Measurements from ENCODE around the gene DNAJB13. TPM values are rescaled to one million over a fixed set of nuclear protein-coding genes. Genes with fewer than 3 reads are reported as not detected.
"Not testable (repeated sequence)": the region's sequence is repeated elsewhere in the genome, so short reads cannot be mapped to it uniquely, and the experiment has no call there.

Gene DNAJB13
- polyA plus RNA-seq, 2 donors: not detected

GRCh38 chr11:73931039-73931645, 19.7 kb upstream of the DNAJB13 start:
- Histone ChIP-seq H3K36me3 (ENCODE audit: control insufficient read depth in 2 of 2, insufficient read depth in 2 of 2, low read length in 1 of 2) (peaks cover 10 to 13% of the 10 kb centered on the region in 2 donors), H3K9me3 (ENCODE audit: control insufficient read depth in 2 of 2, insufficient read depth in 1 of 2, low read depth in 1 of 2, low read length in 1 of 2) (no peaks in the 10 kb centered on the region), H3K27me3 (ENCODE audit: control insufficient read depth in 1 of 2, insufficient read depth in 2 of 2, low read length in 2 of 2) (no peaks in the 10 kb centered on the region), H3K4me1 (ENCODE audit: control insufficient read depth in 2 of 2, insufficient read depth in 2 of 2, low read length in 1 of 2) (no peaks in the 10 kb centered on the region), H3K4me3 (ENCODE audit: low read depth in 1 of 2, low read length in 2 of 2) (no peak overlapping the region), H3K27ac (ENCODE audit: low read depth in 2 of 2, low read length in 1 of 2) (no peak overlapping the region)
- WGBS, 2 donors: 62 to 65% methylated on average over 7 of the region's 7 CpGs

GRCh38 chr11:73931951-73932350, 18.9 kb upstream of the DNAJB13 start:
- WGBS, 2 donors: 94 to 95% methylated on average over 6 of the region's 6 CpGs
- H3K27ac ChIP-seq (ENCODE audit: low read depth in 2 of 2, low read length in 1 of 2): no peak overlapping the region
- no peaks in the 10 kb centered on the region for H3K27me3 ChIP-seq (ENCODE audit: control insufficient read depth in 1 of 2, insufficient read depth in 2 of 2, low read length in 2 of 2)
- no peaks in the 10 kb centered on the region for H3K4me1 ChIP-seq (ENCODE audit: control insufficient read depth in 2 of 2, insufficient read depth in 2 of 2, low read length in 1 of 2)
- peaks cover 10 to 13% of the 10 kb centered on the region in 2 donors for H3K36me3 ChIP-seq (ENCODE audit: control insufficient read depth in 2 of 2, insufficient read depth in 2 of 2, low read length in 1 of 2)
- no peak overlapping the region for H3K4me3 ChIP-seq (ENCODE audit: low read depth in 1 of 2, low read length in 2 of 2)
- no peaks in the 10 kb centered on the region for H3K9me3 ChIP-seq (ENCODE audit: control insufficient read depth in 2 of 2, insufficient read depth in 1 of 2, low read depth in 1 of 2, low read length in 1 of 2)

- peaks cover 5% of the 10 kb centered on the region in 2 donors for H3K36me3 ChIP-seq (ENCODE audit: control insufficient read depth in 2 of 2, insufficient read depth in 2 of 2, low read length in 1 of 2)
- no peaks in the 10 kb centered on the region for H3K4me1 ChIP-seq (ENCODE audit: control insufficient read depth in 2 of 2, insufficient read depth in 2 of 2, low read length in 1 of 2)
- no peaks in the 10 kb centered on the region for H3K27me3 ChIP-seq (ENCODE audit: control insufficient read depth in 1 of 2, insufficient read depth in 2 of 2, low read length in 2 of 2)
- H3K4me3 ChIP-seq (ENCODE audit: low read depth in 1 of 2, low read length in 2 of 2): no peak overlapping the region
- no peak overlapping the region for H3K27ac ChIP-seq (ENCODE audit: low read depth in 2 of 2, low read length in 1 of 2)
- WGBS, 2 donors: 89 to 91% methylated on average over 7 of the region's 7 CpGs
- H3K9me3 ChIP-seq (ENCODE audit: control insufficient read depth in 2 of 2, insufficient read depth in 1 of 2, low read depth in 1 of 2, low read length in 1 of 2): no peaks in the 10 kb centered on the region
Measured at GRCh38 chr11:73932781-73933180, 18.0 kb upstream of the DNAJB13 start.

- WGBS, 2 donors: 94 to 98% methylated on average over 10 to 17 of the region's 25 CpGs
Measured at GRCh38 chr11:73936047-73936446, 14.8 kb upstream of the DNAJB13 start.

GRCh38 chr11:73939096-73939495, 11.7 kb upstream of the DNAJB13 start:
- 58 to 61% methylated on average over 4 of the region's 4 CpGs for WGBS, 2 donors
- no peak overlapping the region for H3K27ac ChIP-seq (ENCODE audit: low read depth in 2 of 2, low read length in 1 of 2)
- no peak overlapping the region for H3K4me3 ChIP-seq (ENCODE audit: low read depth in 1 of 2, low read length in 2 of 2)
- no peaks in the 10 kb centered on the region for H3K4me1 ChIP-seq (ENCODE audit: control insufficient read depth in 2 of 2, insufficient read depth in 2 of 2, low read length in 1 of 2)
- no peaks in the 10 kb centered on the region for H3K9me3 ChIP-seq (ENCODE audit: control insufficient read depth in 2 of 2, insufficient read depth in 1 of 2, low read depth in 1 of 2, low read length in 1 of 2)
- H3K27me3 ChIP-seq (ENCODE audit: control insufficient read depth in 1 of 2, insufficient read depth in 2 of 2, low read length in 2 of 2): no peaks in the 10 kb centered on the region
- H3K36me3 ChIP-seq (ENCODE audit: control insufficient read depth in 2 of 2, insufficient read depth in 2 of 2, low read length in 1 of 2): no peaks in the 10 kb centered on the region

More at GRCh38 chr11:73936047-73936446, 14.8 kb upstream of the DNAJB13 start:
- H3K27me3 ChIP-seq (ENCODE audit: control insufficient read depth in 1 of 2, insufficient read depth in 2 of 2, low read length in 2 of 2); H3K4me3 ChIP-seq (ENCODE audit: low read depth in 1 of 2, low read length in 2 of 2); H3K36me3 ChIP-seq (ENCODE audit: control insufficient read depth in 2 of 2, insufficient read depth in 2 of 2, low read length in 1 of 2); H3K27ac ChIP-seq (ENCODE audit: low read depth in 2 of 2, low read length in 1 of 2); H3K4me1 ChIP-seq (ENCODE audit: control insufficient read depth in 2 of 2, insufficient read depth in 2 of 2, low read length in 1 of 2); H3K9me3 ChIP-seq (ENCODE audit: control insufficient read depth in 2 of 2, insufficient read depth in 1 of 2, low read depth in 1 of 2, low read length in 1 of 2): not testable (repeated sequence)

GRCh38 chr11:73940801-73941570, 9.8 kb upstream of the DNAJB13 start:
- no peaks in the 10 kb centered on the region for H3K9me3 ChIP-seq (ENCODE audit: control insufficient read depth in 2 of 2, insufficient read depth in 1 of 2, low read depth in 1 of 2, low read length in 1 of 2)
- H3K36me3 ChIP-seq (ENCODE audit: control insufficient read depth in 2 of 2, insufficient read depth in 2 of 2, low read length in 1 of 2): no peaks in the 10 kb centered on the region
- no peaks in the 10 kb centered on the region for H3K4me1 ChIP-seq (ENCODE audit: control insufficient read depth in 2 of 2, insufficient read depth in 2 of 2, low read length in 1 of 2)
- no peak overlapping the region for H3K27ac ChIP-seq (ENCODE audit: low read depth in 2 of 2, low read length in 1 of 2)
- H3K4me3 ChIP-seq (ENCODE audit: low read depth in 1 of 2, low read length in 2 of 2): no peak overlapping the region
- H3K27me3 ChIP-seq (ENCODE audit: control insufficient read depth in 1 of 2, insufficient read depth in 2 of 2, low read length in 2 of 2): no peaks in the 10 kb centered on the region
- 90 to 93% methylated on average over 9 of the region's 9 CpGs for WGBS, 2 donors

GRCh38 chr11:73942010-73942409, 8.8 kb upstream of the DNAJB13 start:
- Histone ChIP-seq H3K27me3 (ENCODE audit: control insufficient read depth in 1 of 2, insufficient read depth in 2 of 2, low read length in 2 of 2) (no peaks in the 10 kb centered on the region), H3K27ac (ENCODE audit: low read depth in 2 of 2, low read length in 1 of 2) (no peak overlapping the region), H3K4me1 (ENCODE audit: control insufficient read depth in 2 of 2, insufficient read depth in 2 of 2, low read length in 1 of 2) (no peaks in the 10 kb centered on the region), H3K36me3 (ENCODE audit: control insufficient read depth in 2 of 2, insufficient read depth in 2 of 2, low read length in 1 of 2) (no peaks in the 10 kb centered on the region), H3K4me3 (ENCODE audit: low read depth in 1 of 2, low read length in 2 of 2) (no peak overlapping the region), H3K9me3 (ENCODE audit: control insufficient read depth in 2 of 2, insufficient read depth in 1 of 2, low read depth in 1 of 2, low read length in 1 of 2) (no peaks in the 10 kb centered on the region)
- WGBS, 2 donors: 55 to 66% methylated on average over 1 of the region's 1 CpG

GRCh38 chr11:73944085-73944484, 6.7 kb upstream of the DNAJB13 start:
- Histone ChIP-seq H3K4me1 (ENCODE audit: control insufficient read depth in 2 of 2, insufficient read depth in 2 of 2, low read length in 1 of 2) (no peaks in the 10 kb centered on the region), H3K36me3 (ENCODE audit: control insufficient read depth in 2 of 2, insufficient read depth in 2 of 2, low read length in 1 of 2) (no peaks in the 10 kb centered on the region), H3K27me3 (ENCODE audit: control insufficient read depth in 1 of 2, insufficient read depth in 2 of 2, low read length in 2 of 2) (no peaks in the 10 kb centered on the region), H3K9me3 (ENCODE audit: control insufficient read depth in 2 of 2, insufficient read depth in 1 of 2, low read depth in 1 of 2, low read length in 1 of 2) (no peaks in the 10 kb centered on the region), H3K27ac (ENCODE audit: low read depth in 2 of 2, low read length in 1 of 2) (no peak overlapping the region), H3K4me3 (ENCODE audit: low read depth in 1 of 2, low read length in 2 of 2) (no peak overlapping the region)
- WGBS, 2 donors: 42 to 51% methylated on average over 6 of the region's 6 CpGs

GRCh38 chr11:73944901-73945300, 5.9 kb upstream of the DNAJB13 start:
- Histone ChIP-seq H3K4me3 (ENCODE audit: low read depth in 1 of 2, low read length in 2 of 2) (no peak overlapping the region), H3K36me3 (ENCODE audit: control insufficient read depth in 2 of 2, insufficient read depth in 2 of 2, low read length in 1 of 2) (no peaks in the 10 kb centered on the region), H3K27ac (ENCODE audit: low read depth in 2 of 2, low read length in 1 of 2) (no peak overlapping the region), H3K9me3 (ENCODE audit: control insufficient read depth in 2 of 2, insufficient read depth in 1 of 2, low read depth in 1 of 2, low read length in 1 of 2) (no peaks in the 10 kb centered on the region), H3K27me3 (ENCODE audit: control insufficient read depth in 1 of 2, insufficient read depth in 2 of 2, low read length in 2 of 2) (no peaks in the 10 kb centered on the region), H3K4me1 (ENCODE audit: control insufficient read depth in 2 of 2, insufficient read depth in 2 of 2, low read length in 1 of 2) (no peaks in the 10 kb centered on the region)
- 77 to 84% methylated on average over 10 of the region's 10 CpGs for WGBS, 2 donors

- H3K27me3 ChIP-seq (ENCODE audit: control insufficient read depth in 1 of 2, insufficient read depth in 2 of 2, low read length in 2 of 2): no peaks in the 10 kb centered on the region
- 67 to 69% methylated on average over 4 of the region's 4 CpGs for WGBS, 2 donors
- H3K4me3 ChIP-seq (ENCODE audit: low read depth in 1 of 2, low read length in 2 of 2): no peak overlapping the region
- H3K36me3 ChIP-seq (ENCODE audit: control insufficient read depth in 2 of 2, insufficient read depth in 2 of 2, low read length in 1 of 2): no peaks in the 10 kb centered on the region
- H3K27ac ChIP-seq (ENCODE audit: low read depth in 2 of 2, low read length in 1 of 2): no peak overlapping the region
- no peaks in the 10 kb centered on the region for H3K4me1 ChIP-seq (ENCODE audit: control insufficient read depth in 2 of 2, insufficient read depth in 2 of 2, low read length in 1 of 2)
- no peaks in the 10 kb centered on the region for H3K9me3 ChIP-seq (ENCODE audit: control insufficient read depth in 2 of 2, insufficient read depth in 1 of 2, low read depth in 1 of 2, low read length in 1 of 2)
Measured at GRCh38 chr11:73945396-73945795, 5.4 kb upstream of the DNAJB13 start.

All from esophagus (tissue), 2 donors.